NCI-H187 (cell line): Measurements from ENCODE around the gene BOLA1.
"Not testable (repeated sequence)": the region's sequence is repeated elsewhere in the genome, so short reads cannot be mapped to it uniquely, and the experiment has no call there.

ENCODE experiments used
- DNase-seq, 2 experiments: peaks; one replicate each; lab custom pipeline; 2025; lab: John Stamatoyannopoulos, UW

BOLA1 gene, protein sequence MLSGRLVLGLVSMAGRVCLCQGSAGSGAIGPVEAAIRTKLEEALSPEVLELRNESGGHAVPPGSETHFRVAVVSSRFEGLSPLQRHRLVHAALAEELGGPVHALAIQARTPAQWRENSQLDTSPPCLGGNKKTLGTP

DNA sequence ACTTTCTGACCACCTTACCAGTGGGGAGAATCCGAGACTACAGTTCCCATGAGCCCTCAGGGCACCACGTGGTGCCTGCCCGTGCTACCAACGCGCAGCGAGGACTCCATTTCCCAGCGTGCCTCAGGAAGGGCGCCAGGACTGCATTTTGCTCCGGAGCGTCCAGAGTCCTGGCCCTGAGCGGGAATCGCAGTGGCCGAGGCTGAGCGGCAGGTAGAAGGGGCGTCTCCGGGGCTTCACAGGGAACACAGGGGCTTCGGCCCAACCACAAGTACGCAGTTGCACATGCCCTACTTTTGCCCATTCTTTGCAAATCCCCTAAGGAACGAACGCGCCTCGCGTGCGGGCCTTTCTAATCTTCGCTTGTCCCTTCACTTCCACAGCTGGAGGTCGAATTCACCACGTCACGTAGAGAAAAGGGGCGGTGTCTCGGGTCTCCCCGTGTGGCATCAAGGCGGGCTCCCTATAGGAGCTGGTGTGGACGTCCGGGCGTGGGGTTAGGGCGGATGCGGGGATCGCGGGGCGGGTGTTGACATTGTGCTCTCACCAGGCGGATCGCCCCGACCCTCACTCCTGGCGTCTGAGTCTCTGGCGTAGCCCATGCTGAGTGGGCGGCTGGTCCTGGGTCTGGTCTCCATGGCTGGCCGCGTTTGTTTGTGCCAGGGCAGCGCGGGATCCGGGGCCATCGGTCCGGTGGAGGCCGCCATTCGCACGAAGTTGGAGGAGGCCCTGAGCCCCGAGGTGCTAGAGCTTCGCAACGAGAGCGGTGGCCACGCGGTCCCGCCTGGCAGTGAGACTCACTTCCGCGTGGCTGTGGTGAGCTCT, at the start of gene BOLA1:
Gene BOLA1 (plus strand): TSS at position 109 of the 825 bp plus-strand sequence. CDS start 492 bp downstream, at position 601.
- DNase-seq = peak; percentile 96 to 97

DNA sequence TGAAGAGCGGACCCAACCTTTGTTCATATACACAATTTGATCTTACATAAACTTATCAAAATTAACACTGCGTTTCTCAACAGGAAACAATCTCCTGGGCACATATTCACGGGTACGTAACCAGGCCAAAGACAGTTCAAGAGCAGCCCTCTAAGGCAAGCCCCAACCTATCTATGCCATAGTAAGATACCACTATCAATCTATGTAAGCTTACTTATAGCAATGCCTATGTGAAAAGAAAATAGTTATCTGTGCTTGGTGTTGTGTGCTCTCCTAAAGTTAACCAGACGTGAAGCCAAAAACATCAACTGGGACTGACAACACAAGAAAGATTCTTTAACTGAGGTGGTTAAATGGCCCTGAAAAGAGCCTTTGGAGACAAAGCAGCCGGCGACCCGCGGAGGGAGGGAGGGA, 49.4 kb upstream of the BOLA1 start:
- peak in 1 of 2 experiments; percentile 53 for DNase-seq

DNA sequence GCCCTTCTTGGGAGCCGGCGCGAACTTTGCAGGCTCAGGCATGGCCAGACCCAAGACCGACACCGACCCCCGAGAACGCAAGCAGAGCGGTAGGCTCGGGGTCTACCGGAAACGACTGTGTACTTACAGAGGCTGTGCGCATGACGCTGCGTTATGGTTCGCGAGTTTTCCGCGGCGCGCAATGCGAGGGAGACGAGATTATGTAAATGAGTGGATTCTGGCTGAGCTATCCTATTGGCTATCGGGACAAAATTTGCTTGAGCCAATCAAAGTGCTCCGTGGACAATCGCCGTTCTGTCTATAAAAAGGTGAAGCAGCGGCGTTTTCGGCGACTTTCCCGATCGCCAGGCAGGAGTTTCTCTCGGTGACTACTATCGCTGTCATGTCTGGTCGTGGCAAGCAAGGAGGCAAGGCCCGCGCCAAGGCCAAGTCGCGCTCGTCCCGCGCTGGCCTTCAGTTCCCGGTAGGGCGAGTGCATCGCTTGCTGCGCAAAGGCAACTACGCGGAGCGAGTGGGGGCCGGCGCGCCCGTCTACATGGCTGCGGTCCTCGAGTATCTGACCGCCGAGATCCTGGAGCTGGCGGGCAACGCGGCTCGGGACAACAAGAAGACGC, 48.5 kb upstream of the BOLA1 start:
- not testable (repeated sequence) for DNase-seq

DNA sequence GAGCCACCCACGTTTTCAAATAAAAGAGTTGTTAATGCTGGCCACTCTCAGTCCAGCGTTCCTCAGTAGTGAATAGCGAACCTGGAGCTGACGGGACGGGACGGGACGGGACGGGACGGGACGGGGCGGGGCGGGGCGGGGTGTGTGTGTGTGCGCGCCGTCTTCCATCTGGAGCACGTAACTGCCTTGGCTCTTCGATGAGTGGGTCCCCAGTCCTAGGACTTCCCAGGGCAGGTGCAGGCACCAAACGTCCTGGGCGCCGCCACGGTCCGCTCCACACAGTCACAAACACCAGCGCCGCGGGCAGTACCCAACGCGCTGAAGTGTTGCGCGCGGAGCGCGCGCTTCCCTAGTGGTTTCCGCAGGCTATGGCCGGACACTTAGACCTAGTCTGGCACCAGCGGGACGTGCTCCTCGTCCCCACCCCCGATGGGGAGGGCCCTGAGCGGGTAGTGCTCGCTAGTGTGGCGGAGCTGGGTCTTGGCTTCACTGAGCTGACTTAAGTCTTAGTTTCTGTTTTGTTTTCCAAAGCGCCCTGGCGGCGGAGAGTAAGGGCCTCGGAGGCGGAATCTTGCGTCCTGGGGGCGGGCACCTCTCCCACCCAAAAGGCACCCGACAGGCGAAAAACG, 47.7 kb upstream of the BOLA1 start:
- not testable (repeated sequence) for DNase-seq

DNA sequence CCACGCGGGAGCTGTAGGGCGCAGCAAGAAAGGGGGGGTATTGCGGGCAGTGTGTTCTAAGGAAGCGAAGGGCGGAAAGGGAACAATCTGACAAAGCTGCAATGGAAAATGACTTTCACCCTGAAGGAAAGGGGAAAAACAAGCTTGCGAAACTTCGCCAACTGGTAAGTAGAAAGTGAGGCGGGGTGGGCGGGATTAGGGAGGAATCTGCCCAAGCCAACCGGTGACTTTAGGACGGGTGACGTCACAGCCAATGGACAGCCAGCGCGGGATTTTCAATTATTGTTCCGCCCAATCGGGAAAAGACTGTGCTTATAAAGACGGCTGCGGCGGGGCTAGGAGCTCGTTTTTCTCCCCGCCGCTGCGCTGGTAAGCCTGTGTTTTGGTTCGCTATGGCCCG, 47.1 kb upstream of the BOLA1 start:
- DNase-seq = not testable (repeated sequence)

DNA sequence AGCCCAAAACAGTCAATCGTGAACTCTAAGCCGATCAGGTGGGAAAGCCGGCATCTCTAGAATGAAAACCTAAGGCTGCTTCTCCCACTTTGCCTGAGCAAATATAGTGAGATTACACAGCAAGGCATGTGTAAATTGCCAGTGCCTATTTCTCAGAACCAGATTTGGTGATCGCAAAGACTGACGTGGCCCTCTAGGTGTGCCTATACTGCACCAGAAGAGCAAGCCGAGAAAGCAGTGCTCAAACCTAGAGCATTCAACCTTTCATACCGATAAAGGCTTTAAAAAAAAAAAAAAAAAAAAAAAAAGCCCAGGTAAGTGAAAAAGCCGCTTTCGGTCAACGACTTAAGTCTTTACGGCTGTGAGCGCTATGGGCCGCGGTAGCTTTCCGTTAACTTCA, 39.1 kb upstream of the BOLA1 start:
- DNase-seq = not testable (repeated sequence)

DNA sequence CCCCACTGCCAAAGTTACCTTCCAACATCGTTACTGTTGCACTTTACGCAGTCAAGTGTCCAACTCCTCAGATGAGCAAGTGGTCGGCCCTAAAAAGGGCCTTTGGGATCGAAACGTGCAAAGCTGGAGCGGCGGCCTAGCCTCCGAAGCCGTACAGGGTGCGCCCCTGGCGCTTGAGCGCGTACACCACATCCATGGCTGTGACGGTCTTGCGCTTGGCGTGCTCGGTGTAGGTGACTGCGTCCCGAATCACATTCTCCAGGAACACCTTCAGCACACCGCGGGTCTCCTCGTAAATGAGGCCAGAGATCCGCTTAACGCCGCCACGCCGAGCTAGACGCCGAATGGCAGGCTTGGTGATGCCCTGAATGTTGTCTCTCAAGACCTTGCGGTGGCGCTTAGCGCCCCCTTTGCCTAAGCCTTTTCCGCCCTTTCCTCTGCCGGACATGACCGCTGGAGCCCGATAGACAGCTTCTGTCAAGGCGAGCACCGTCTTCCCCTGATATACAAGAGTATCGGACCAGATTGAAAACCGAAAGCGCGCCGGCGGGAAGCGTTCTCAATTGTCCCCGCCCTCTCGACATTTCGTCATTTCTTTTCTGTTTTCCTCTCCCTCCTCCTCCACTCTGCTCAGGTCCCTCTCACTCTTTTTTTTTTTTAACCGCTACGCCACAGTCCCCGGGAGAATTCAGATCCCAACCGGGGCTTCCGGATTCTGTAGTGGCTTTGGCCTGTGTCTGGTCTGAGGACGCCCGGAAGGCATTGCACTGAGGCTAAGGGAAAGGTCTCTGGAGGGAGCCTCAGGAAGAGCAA, 38.5 kb upstream of the BOLA1 start:
- DNase-seq = not testable (repeated sequence)

DNA sequence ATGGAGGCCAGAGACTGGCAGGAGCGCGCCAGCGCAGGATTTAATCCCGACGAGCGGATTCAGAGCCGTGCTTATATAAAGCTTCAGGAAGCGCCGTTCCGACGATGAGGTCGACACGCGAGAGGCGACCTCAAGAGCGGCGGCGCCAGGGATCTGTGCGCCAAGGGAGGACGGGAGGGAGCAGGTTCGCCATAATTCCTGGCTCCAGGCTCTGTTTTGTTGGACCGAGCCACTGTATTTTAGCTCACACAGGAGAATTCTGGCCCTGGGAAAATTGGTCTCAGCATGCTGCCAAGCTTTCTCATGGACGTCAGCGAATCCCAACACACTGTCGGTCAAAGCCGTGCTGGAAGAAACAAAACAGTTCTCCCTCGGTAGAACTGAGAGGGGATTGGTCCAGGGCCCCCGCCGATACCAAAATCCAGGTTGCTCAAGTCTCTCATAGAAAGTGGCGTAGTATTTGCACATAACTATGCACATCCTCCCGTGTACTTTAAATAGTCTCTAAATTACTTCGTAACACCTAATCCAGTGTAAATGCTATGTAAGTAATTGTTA, 37.8 kb upstream of the BOLA1 start:
- not testable (repeated sequence) for DNase-seq

DNA sequence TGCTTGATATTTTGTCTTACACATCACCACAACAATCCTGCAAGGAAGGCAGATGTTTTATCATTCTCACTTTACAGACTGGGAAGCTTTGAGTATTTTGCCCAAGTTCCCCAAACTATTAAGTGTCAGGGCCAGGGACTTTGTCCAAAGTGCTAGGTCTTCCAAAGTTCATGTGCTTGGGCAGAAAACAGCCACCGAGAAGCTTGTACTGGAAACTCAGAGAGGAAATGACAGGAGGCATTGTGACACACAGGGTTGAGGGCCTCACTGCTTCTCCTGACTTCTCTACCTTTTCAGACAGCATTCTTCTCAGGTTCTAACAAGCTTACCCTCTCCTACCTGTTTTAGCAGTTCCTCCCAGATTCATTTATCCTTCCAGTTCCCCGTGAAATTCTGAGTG, 32.5 kb upstream of the BOLA1 start:
- DNase-seq = not testable (repeated sequence)

DNA sequence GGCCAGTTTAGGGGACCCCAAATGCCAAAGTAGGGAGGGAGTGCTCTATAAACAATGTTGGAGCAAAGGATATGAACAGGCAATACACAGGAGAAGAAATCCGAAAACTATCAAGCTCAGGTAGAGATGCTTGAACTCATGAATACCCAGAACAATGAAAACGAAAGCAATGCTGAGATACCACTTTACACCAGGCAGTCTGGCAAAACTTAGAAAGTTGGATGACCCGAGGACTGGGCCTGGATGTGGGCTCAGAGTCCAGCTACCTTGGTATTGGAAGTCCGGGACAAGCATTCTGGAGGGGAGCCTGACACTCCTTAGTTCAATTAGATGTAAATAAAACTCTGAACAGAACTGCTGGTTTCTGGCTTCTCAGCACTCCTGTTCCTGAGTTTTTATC, 26.3 kb upstream of the BOLA1 start:
- DNase-seq = not testable (repeated sequence)

DNA sequence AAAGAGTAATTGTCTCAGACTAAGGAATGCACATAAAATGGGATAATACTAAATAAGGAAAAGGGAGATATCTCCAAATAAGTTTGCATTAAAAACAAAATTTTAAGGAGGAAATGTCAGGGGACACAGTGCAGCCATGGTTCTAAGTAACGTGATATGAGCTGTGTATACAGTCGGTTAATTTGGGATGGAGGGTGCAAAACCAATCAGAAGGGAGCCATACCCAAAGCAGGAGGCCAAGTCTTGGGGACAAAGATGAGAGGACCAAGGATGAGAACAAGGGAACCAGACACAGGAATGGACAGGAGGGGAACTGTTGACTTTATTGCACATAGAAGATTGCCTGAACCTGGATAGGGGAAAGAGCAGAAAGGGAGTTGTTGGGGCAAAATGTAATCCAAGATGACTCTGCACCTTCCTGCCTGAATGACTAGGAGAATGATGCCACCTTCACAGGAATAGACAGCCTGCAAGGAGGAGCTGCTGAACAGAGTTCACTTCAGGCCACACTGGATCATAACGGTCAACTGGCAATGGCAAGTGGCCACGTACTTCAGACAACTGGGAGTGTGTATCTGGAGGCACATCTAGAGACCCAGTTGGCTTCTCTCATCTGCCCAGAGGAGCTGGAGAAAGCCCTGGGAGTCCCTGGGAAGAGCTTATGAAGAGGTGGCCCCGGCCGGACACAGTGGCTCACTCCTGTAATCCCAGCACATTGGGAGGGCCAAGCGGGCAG, 22.0 kb upstream of the BOLA1 start:
- DNase-seq = no peak

DNA sequence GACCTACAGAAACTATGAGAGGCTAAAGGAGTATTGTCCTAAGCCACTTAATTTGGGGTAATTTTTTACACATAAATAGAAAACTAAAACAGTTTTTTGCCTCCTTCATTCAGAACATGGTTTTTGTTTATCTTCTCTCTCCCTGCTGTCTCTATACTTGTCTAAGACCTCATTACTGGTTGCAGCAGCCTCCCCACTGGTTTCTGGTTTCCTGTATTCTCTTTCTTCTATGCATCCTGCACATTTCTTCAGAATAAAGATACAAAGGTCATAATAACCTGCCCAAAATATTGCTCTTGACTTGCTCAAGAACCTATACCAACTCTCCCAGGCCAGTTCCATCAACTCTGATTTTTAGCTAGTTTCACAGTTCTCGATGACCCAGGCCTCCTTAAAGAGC, 19.8 kb upstream of the BOLA1 start:
- DNase-seq = no peak

DNA sequence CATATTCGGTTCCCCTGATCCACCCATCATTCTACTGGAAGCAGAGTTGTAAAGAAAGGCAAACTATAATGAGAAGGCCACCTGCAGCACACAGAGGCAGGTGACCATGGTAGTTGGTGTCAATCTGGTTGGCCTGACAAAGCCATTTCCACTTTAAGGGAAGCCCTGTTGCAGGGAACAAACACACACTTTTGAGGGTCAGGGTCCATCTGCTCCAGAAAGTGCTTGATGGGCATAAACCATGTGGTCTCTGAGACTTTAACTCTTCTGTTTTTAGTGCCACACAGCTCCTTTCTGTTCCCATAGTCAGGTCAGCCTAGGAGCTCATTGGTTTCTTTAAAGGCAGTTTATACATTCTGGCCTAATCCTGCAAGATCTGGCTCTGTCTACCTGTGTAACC, 17.5 kb upstream of the BOLA1 start:
- no peak for DNase-seq

DNA sequence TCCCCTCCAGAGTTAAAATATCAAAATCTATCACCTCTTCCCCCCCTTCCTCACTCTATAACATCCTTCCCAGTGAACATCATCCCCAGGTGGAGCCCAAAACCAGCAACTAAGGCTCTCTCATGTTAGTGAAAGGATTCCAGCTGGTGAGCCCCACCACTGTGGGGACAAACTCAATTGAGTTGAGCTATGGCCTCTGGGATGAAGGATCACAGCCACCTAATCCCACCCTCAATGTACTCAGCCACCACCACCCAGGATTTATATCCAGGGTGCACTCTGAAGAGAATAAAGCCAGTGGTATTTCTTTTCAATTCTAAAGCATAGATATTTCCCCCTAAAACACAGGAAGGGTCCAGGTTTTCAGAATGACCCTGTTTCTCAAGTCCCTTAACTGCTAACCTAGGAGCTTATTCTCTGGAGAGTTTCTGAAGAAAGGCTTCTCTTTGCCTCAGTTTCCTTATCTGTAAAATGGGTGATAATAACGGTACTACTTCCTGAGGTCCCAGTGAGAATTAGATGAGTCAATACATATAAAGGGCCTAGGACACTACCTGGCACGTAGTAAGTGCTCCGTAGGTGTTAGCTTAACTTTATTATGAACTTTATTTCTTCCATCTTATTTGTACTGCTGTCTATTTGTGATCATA, 15.6 kb upstream of the BOLA1 start:
- DNase-seq = no peak

DNA sequence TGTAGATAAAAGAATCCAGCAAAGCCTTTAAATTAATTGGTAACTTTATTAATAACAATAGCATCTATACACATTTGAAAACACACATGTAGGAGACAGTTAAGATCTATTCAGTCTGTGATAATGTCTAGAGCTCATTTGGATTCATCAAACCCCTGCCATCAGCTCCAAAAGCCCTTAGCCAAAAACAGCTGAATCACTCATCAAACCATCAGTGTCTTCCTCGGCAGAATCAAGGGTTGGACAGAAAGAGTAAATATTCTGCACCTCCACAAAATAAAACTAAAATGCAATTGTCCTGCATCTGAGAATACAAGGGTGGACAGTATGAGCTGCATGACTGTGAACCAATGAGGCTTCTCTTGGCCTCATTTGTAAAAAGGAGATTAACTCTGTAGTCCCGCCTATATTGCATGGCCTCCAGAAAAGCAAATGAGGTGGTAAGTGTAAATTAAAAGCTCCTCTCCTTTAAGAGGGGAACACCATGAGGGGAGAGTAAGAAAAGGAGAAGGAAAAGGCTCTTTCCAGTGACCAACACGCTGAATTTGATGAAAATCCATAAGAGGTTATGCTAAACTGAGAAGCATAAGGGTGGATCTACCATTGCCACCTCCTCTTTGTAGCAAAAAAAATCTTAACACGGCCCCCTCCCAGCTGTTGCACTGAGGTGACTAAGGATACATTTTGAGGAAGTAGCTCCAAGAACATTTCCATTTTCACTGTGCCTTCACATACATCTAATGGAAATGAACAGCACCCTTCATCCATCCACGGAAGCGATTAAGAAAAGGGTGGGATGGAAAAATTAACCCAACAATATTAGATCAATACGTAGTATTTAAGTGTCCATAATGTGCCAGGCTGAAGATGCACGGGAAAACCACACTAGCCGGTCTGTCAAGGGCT, 14.7 kb upstream of the BOLA1 start:
- DNase-seq = peak; percentile 58 to 95

DNA sequence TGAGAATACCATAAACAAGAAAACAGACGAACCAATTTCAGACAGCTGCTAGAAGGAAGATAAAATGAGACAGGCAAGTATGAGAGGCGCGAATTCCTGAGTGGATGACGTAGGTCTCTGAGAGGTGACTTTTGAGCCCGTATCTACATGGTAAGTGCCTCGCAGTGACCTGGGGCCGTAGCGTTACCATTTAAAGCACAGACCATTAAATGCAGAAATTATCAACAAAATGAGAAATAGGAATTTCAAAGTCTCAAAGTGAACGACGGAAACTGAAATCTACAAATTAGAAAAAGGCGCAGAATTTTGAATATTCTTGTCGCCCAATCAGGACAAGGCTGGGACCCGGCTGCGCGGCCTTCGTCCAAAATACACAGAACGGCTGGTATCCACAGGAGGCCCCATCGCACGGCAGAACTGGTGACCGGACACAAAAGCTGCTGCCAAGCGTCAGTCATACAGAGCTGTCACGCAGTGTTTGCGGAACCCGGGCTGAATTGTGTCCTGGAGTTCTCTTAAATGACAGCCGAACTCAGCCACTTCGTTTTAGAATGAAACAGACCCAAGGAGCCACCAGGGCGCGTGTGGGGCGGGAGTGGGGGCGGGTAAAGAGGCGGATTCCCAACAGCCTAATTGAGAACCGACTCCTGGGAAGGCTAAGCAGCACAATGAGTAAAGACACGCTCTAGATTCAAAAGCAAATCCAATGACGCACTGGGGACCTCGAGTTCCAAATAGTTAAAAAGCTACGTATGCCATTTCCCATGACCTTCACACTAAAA, 13.8 kb upstream of the BOLA1 start:
- peak; percentile 96 to 99 for DNase-seq

DNA sequence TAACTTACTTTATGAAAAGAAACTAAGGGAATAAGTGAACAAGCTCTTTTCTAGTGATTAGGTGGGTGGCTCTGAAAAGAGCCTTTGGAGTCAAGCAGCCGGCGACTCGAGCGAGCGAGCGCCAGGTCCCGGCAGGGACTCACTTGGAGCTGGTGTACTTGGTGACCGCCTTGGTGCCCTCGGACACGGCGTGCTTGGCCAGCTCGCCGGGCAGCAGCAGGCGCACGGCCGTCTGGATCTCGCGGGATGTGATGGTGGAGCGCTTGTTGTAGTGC, 13.3 kb upstream of the BOLA1 start:
- DNase-seq = not testable (repeated sequence)

DNA sequence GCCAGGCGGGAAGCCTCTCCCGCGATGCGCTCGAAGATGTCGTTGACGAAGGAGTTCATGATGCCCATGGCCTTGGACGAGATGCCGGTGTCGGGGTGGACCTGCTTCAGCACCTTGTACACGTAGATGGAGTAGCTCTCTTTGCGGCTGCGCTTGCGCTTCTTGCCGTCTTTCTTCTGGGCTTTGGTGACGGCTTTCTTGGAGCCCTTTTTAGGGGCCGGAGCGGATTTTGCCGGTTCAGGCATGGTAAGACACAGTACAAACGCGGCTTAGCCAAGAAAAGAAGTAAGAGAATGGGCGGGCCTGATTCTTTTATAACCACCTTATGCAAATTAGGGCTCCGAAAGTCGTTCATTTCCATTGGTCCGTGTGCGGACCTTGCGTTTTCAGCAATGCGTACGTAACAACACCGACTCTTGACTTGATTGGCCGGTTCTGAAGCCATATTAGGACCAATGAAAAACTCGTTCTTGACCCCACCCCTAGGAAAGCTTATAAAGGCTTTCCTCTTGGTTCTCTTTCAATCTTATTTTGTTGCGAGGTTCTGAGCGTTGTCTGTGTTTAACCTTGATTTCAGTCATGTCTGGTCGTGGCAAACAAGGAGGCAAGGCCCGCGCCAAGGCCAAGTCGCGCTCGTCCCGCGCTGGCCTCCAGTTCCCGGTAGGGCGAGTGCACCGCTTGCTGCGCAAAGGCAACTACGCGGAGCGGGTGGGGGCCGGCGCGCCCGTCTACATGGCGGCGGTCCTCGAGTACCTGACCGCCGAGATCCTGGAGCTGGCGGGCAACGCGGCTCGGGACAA, 12.8 kb upstream of the BOLA1 start:
- DNase-seq = peak; percentile 99
